22Rv1 (cell line): Measurements from ENCODE around the gene CTU2.

Source experiments
- CTCF ChIP-seq: fragments of 450-650 bp; IDR thresholded peaks from 2 replicates; pipeline ENCODE4 v1.5.1; 2017; ENCODE audit warnings: mild to moderate bottlenecking
- ZFX ChIP-seq: fragments of 450-650 bp; IDR thresholded peaks from 2 replicates; pipeline ENCODE4 v1.6.1; 2017; ENCODE audit warnings: antibody characterized with exemption, borderline replicate concordance

- no peak for TF ChIP-seq CTCF
- no peak for TF ChIP-seq ZFX
Observed at GRCh38 chr16:88733630-88734360, 27.5 kb downstream of the CTU2 start.
